Measurements from ENCODE around the gene TCHP. TPM values are rescaled to one million over a fixed set of nuclear protein-coding genes. Genes with fewer than 3 reads are reported as not detected.

Gene TCHP
- total RNA-seq, 1 donor: 9.1 TPM

GRCh38 chr12:109878749-109879148 is 21.3 kb upstream of the TCHP start:
- no peak for DNase-seq (ENCODE audit: low read depth)
- H3K4me3 ChIP-seq (ENCODE audit: low read depth, low read length): peak overlapping the region; percentile 81
- TF ChIP-seq, protein P1, sequence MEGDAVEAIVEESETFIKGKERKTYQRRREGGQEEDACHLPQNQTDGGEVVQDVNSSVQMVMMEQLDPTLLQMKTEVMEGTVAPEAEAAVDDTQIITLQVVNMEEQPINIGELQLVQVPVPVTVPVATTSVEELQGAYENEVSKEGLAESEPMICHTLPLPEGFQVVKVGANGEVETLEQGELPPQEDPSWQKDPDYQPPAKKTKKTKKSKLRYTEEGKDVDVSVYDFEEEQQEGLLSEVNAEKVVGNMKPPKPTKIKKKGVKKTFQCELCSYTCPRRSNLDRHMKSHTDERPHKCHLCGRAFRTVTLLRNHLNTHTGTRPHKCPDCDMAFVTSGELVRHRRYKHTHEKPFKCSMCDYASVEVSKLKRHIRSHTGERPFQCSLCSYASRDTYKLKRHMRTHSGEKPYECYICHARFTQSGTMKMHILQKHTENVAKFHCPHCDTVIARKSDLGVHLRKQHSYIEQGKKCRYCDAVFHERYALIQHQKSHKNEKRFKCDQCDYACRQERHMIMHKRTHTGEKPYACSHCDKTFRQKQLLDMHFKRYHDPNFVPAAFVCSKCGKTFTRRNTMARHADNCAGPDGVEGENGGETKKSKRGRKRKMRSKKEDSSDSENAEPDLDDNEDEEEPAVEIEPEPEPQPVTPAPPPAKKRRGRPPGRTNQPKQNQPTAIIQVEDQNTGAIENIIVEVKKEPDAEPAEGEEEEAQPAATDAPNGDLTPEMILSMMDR (IDR thresholded peaks at IDR 0.05; ENCODE audit: insufficient read depth, low read depth, low read length): no peak

DNA sequence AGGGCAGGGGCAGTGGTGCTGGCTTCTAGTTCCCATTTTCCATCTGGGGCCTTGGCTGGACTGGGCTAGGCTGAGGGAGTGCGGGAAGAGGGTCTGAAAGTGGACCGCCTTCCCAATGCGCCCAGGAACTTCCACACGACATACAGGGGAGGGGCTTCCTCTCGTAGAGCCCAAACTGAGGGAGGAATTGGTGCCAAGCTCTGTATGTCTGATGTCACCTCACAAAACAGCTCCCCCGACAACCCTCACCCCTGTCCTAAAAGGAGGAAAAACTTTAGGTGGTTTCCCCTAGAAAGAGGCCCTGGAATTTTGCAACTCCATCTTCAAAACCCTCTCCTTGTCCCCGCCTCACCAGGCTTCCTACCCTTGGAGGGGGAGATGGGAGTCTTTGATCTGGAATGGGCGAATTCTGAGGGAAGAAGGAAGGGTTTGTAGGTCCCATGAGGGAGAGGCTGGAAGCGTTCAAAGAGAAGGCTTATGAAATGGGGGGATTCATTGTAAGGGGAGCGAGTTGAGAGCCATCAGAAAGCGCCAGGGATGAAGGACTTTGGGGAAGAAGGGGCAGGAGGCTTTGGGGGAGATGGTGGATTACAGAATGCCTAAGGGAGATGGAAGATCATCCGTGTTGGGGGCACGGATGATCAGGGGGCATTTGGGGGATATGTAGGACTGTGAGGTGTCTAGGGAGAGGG is 20.6 kb upstream of the TCHP start:
- DNase-seq (ENCODE audit: low read depth): peak; percentile 19
- H3K4me3 ChIP-seq (ENCODE audit: low read depth, low read length): peak overlapping the region; percentile 81
- TF ChIP-seq, protein P1 (IDR thresholded peaks at IDR 0.05; ENCODE audit: insufficient read depth, low read depth, low read length): no peak

- H3K4me3 ChIP-seq (ENCODE audit: low read depth, low read length): peak within 1 kb of the TSS; percentile 81
- TF ChIP-seq, protein P1 (IDR thresholded peaks at IDR 0.05; ENCODE audit: insufficient read depth, low read depth, low read length): peak; percentile 17
- peak; percentile 70 for DNase-seq (ENCODE audit: low read depth)
Observed at GRCh38 chr12:109880043-109880931, 19.8 kb upstream of the TCHP start, which contains the start of gene GLTP. TSS of gene GLTP (minus strand) at chr12:109880541. CDS start at chr12:109880374, 167 bp downstream.

DNA sequence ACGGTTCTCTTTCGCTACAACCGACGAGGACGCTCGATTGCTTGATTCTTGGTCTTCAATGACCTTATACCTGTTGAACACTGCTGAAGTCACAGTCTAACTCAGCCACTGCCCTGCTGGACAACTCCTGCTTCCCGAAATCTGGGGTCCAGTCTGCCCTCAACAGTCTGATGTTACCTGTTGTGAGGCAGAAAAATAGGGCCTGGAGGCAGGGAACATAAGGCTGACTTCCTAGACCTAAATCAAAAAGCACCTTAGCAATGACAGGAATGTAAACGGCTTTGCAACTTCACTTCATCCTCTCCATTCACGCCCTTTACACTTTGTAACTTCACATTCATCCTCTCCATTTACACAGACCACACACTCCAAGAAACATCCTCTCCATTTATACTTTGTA is 19.1 kb upstream of the TCHP start:
- TF ChIP-seq, protein P1 (IDR thresholded peaks at IDR 0.05; ENCODE audit: insufficient read depth, low read depth, low read length): no peak
- DNase-seq (ENCODE audit: low read depth): no peak
- peak overlapping the region; percentile 75 for H3K4me3 ChIP-seq (ENCODE audit: low read depth, low read length)

- TF ChIP-seq, protein P1 (IDR thresholded peaks at IDR 0.05; ENCODE audit: insufficient read depth, low read depth, low read length): no peak
- H3K4me3 ChIP-seq (ENCODE audit: low read depth, low read length): no peak overlapping the region
- no peak for DNase-seq (ENCODE audit: low read depth)
Observed at GRCh38 chr12:109881752-109882151, 18.3 kb upstream of the TCHP start.

GRCh38 chr12:109883461-109883860 is 16.6 kb upstream of the TCHP start:
- TF ChIP-seq, protein P1 (IDR thresholded peaks at IDR 0.05; ENCODE audit: insufficient read depth, low read depth, low read length): no peak
- no peak overlapping the region for H3K4me3 ChIP-seq (ENCODE audit: low read depth, low read length)
- DNase-seq (ENCODE audit: low read depth): no peak
